HG03280 (cell line): ENCODE results near the gene ATP13A4.

ENCODE experiments used
- ATAC-seq: cut with Tn5 transposase; IDR thresholded peaks from one replicate; pipeline ENCODE4 v1.9.1; 2021; ENCODE audit warnings: mild to moderate bottlenecking, moderate library complexity; ENCODE audit not compliant: unreplicated experiment

The ATP13A4 gene

DNA sequence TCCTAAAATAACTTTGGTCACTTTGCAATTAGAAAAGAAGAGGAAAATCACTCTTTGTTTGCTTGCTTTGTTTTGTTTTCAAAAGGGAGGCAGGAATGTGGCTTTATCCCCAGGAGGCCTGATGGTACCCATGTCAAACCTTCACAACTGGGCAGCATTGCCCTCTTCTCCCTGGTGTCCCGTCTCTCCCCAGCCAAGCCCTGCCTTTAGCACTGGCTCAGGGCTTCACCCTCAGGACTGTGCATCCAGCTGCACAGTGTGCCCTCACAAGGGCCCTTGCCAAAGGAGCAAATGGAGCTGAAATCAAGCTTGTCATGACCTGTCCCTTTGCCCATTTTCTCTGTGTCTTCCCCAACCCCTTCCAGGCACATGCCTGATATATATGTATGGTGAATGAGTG, 147.0 kb downstream of the ATP13A4 start:
- ATAC-seq: no peak

DNA sequence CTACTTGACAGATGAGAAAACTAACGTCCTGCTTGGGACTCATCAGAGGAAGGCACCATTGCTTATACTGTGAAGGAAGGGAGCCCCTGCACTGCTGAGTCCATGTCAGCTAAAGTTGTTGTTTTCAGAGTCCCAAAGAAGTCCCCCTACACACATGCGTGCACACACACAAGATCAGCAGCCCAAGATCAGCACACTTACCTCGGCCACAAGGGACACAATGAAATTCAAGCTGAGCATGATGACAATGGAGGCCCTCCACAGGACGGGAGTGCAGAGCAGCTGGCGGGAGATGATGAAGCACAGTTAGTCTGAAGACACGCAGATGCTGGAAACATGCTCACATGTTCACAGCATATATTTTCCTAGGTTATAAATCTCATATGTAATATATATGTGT, 147.6 kb downstream of the ATP13A4 start:
- no peak for ATAC-seq

DNA sequence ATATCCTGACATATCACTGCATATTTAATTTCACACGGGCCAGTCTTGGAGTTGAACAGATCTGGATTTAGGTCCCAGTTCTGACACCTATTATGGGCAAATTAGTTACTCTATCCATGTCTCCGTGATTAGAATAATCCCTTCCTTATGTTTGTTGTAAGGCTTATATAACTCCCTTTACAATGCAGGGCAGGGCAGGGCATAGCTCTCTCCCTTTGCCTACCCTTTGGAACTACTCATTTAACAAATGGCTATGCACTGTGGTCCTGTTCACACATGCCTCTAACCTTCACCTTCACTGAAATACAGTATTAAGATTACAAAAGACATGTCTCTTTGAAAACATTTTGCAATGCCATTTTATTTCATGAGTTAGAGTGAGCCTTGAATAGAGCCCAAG, 151.4 kb downstream of the ATP13A4 start:
- ATAC-seq: no peak

DNA sequence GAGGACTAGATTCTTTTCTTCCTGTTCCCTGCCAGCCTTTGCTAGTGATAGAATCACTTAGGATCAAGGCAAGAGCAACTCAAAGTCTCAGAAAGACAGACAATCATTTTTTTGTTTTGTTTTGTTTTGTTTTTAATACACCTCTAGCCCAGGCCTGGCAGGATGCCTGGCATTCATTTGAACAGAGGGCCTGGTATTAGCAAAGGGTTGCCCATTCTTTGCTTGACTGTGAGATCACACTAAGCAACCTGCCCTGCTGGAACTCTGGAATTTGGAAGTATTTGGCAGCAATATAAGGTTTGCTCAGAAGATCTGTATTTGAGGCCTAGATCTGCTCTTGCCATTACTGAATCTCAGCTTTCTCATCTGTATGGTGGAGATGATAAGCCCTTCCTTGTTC, 154.4 kb downstream of the ATP13A4 start:
- ATAC-seq: no peak

DNA sequence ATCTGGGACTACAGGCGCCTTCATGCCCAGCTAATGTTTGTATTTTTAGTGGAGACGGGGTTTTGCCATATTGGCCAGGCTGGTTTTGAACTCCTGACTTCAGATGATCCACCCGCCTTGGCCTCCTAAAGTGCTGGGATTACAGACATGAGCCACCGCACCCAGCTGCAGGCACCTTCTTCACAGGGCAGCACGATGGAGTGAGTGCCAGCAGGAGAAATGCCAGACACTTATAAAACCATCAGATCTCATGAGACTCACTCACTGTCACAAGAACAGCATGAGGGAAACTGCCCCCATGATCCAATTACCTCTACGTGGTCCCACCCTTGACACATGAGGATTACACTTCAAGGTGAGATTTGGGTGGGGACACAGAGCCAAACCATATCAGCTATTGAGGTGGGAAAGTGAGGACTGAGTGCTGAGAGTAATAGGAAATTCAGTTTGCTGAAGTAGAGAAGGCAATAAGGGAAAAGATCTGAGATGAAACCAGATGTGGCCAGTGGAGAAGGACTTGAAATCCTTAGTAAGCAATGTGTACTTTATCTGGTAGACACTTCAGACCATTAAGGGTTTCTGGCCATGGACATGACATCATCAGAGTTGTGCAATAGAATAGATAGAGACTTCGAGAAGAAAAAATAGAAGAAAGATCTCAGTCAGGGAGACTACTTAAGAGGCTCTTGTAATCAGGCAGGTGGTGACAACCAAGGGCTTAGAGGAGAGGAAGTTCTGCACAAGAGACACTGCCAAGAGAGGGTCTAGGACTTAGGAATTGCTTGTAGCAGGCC, 158.0 kb downstream of the ATP13A4 start:
- ATAC-seq: no peak

DNA sequence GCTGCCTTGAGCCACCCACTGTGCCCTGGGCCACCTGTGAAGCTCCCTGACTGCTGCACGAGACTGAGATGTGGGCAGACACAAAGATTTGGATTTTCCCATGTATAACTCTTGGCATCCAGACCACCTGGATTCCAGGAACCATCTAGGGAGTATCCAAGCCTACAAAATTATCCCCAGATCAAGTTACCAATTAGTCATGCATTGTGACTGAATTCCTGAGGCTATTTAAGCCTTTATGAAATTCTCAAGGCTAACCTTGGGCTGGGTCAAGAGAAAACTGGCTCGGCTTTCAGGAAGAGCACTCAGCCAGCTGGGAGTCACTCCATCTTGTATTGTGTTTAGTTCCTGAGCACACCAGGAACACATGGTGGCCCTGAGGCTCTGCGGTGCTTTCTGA, 162.8 kb downstream of the ATP13A4 start:
- ATAC-seq: no peak

DNA sequence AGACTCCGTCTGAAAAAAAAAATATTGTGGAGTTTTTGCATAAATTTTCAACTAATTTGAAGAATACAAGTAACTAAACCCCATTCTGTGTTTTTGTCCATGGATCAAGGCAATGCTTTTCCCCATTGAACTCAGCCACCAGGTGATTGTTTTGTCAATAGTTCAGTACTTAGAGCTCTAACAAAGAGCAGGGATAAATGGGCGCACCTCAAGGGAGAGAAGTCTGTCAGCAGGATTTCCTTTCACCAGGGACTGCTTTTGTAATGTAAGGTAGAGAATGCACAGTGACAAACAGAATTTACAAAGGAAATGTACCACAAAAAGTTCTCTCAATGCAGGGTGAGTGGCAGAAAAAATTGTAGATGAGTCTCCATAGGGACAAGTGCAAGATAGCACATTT, 165.4 kb downstream of the ATP13A4 start:
- ATAC-seq: no peak

DNA sequence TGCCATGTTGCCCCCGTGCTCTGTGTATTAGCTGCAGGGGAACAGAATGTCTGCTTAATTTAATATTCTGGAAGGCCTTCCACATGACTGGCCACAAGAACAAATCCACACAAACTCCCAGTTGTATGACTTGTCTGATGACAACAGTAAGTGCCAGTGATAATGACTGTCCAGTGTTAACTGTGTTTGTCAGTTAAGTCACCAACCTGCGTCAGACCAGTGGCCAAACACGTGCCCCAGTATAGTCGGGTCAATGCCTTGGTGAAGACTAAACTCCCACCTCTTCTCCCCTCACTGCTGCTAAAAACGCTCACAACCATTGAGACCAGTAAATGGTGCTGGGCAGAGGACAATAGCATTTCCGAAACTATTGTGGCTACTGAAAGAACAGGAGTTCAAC, 166.3 kb downstream of the ATP13A4 start:
- no peak for ATAC-seq

DNA sequence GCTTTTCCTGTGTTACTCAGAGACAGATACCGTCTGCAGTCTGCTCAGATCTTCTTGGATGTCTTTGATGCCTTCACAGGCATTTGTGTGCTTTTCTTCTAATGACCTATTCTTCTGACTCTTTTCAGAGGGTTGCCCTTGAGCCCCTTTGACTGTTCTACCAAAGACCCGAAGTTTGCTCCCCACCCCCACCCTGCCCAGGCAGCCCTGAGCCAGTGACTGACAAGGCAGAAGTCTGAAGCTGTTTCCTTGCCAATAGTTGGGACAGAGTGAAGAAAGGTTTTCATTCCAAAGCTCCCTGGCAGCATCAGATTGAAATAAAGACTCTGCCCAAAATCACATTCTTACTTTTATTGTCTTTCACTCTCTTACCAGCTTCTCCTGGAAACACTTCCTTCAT, 167.1 kb downstream of the ATP13A4 start:
- ATAC-seq: no peak

DNA sequence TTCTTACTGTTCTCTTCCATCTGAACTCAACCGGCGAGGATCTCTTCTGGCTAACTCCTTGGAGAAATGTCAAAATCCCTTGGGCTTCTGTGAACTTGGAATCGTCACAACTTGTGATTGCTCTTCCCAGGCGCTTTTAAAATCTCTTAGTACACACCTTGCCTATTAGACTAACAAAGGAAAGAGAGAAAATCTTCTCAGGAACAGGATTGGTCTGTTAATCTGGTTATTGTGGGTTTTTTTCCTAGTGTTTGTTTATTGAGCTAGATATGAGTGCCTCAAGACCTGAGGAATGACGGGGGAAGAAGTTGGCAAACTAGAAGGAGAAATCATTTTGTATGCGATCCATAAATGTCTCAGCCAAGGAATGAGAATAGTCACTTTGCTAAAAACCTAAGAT, 176.0 kb downstream of the ATP13A4 start, which contains the start of gene ATP13A5:
ATP13A5 (minus strand) TSS at position 48 of the 400 bp plus-strand sequence; CDS start at position 20, 28 bp downstream.
- ATAC-seq: no peak

DNA sequence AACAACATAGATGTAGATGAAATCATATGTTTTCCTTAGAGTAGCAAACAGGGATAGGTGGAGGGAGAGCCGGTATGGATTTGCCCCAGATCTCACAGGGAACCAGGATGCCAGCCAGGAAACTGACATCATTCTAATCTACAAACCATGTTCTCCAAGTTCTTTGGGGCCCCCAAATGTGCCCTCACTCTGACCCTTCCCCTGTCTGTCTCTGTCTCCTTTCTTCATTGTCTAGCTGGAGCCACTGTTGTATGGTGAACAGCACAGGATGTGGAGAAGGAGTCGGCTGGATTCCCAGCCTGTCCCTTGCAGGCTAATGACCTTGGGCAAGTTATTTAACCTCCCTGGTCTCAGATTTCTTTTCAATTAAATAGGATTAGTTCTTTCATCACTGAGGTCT, 177.1 kb downstream of the ATP13A4 start:
- no peak for ATAC-seq

DNA sequence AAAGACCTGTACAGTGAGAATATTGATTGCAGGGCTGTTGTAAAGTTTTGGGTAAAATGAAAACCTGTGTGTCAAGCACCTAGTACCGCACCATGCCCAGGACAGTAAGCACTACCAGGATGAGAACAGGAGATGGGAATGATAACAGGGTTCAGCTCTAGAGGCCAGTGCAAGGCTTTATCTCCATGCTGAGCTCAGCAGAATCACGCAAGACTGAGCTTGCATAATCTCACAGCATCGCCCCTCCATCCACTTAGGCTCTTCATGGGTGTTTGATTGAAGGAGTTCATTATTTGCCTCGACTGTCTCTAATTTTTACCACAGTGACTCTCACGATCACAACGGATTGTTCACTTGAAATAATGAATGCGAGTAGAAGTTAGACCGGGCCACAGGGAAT, 179.1 kb downstream of the ATP13A4 start:
- ATAC-seq: no peak

DNA sequence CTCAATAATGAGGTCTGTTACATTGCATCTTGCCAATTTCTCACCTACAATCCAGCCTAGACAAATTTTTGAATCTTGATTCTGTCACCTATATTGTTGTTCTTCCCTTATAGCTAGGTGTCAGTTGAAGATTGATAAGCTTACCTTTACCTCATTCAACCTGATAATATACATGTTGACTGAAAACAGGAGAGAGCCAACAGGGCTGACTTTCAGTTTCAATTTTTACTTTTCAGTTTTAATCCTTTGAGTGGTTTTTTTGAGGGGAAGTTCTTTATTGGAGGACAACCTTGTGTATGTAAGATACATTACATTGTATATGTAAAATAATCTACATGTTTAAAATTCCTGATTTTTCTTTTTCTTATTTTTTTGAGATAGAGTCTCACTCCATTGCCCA, 181.9 kb downstream of the ATP13A4 start:
- ATAC-seq: no peak

DNA sequence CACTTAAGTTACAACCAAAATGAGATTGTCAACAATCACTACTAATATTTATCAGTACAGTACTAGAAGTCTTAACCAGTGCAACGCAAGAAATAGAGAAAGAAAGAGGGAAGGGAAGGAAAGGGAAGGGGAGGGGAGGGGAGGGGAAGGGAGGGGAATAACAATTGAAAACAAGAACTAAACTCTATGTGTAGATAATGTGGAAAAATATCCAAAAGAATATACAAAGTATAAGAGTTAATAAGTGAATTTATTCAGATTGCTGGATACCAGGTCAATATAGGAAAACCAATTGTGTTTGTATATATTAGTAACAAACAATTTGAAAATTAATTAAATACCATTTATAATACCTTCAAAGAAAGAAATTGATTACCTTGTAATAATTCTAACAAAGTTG, 186.8 kb downstream of the ATP13A4 start:
- ATAC-seq: no peak

DNA sequence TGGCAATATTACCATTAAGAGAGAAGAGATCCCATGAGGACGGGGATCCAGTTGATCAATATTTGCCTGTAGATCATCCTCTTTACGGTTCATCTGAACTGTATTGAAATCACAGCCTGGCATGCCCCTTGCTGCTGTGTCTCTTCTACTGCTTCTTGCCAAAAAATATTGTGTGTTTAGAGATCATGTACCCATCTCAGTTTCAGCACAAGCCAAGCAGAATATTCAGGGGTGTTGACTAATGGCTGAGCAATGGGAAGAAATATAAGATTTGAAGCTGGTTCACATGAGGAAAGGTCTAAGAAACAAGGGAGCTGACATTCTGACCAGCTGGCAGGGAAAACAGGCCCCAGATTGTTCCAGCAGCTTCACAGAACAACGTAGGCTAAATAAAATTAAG, 197.4 kb downstream of the ATP13A4 start:
- ATAC-seq: no peak

DNA sequence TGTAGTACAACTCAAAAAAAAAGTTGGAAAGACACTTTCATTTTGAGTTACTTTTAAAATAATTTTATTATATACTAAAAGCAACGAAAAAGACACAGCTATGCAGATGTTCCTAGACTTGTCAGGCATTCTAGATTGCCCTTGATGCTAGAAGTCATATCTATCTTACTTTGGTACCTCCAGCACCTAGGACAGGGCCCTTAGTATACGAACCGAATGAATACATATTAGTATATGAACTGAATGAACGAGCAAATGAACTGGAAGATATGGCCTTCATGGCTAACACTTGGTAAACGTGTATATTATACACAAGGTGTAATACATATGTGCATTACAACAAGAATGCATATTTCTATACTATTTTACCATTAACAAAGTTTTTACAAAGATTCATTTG, 200.3 kb downstream of the ATP13A4 start:
- no peak for ATAC-seq
